Measurements from ENCODE around the gene USP5.

- TF ChIP-seq CTCF (IDR thresholded peaks at IDR 0.05) (no peak), POLR2A (IDR thresholded peaks at IDR 0.05) (no peak), EP300 (IDR thresholded peaks at IDR 0.05) (no peak)
Observed at GRCh38 chr12:6833189-6833890, 18.6 kb upstream of the USP5 start.

Data from stomach (tissue), 4 donors.